GF-D8 (cell line): ENCODE measurements around the gene ZNF541.
"Not testable (repeated sequence)": the region's sequence is repeated elsewhere in the genome, so short reads cannot be mapped to it uniquely, and the experiment has no call there.

ENCODE experiments used
- DNase-seq: peaks from one replicate; lab custom pipeline; 2025; lab: John Stamatoyannopoulos, UW

ZNF541 gene

GRCh38 chr19:47600246-47601179, 27.6 kb upstream of the ZNF541 start:
- DNase-seq, result peak; percentile 94

- not testable (repeated sequence) for DNase-seq
These were observed 26.8 kb upstream of the ZNF541 start for GRCh38 chr19:47599671-47600245.

GRCh38 chr19:47598407-47599349, 25.7 kb upstream of the ZNF541 start:
- DNase-seq, result no peak

DNA sequence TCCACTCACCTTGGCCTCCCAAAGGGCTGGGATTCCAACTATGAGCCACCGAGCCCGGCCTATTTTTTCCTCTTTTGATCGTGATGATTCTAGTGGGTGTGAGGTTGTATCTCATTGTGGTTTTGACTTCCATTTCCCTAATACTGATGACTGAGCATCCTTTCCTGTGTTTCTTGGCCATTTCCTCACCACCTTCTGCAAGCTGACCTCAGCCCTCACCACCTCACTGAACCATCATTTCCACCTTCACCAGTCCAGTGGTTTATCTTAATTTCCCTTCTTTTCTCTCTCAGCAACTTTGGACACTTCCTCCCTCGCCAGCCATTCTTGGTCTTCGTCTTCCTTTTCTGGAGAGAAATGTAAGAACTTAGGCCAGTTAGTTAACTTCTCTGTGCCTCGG, 23.0 kb upstream of the ZNF541 start:
- peak; percentile 6 for DNase-seq

GRCh38 chr19:47593860-47594259, 20.9 kb upstream of the ZNF541 start:
- DNase-seq, result no peak

DNA sequence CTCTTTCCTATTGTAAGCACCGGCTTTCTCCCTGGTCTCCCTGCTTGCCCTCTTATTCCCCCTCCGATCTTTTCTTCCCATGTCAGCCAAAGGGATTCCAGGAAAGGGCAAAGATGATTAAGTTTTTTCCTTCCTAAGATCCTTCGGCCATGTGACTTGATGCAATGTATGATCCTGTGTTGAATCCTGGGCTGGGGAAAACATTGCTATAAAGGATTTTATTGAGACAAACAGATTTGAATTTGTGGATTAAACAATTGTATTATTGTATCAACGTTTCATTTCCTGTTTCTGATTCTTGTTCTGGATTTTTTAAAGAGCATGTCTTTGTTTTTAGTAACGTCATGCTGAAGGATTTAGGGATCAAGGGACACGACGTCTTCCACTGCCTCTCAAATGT, 16.9 kb upstream of the ZNF541 start:
- no peak for DNase-seq

- no peak for DNase-seq
These were observed 14.3 kb upstream of the ZNF541 start for GRCh38 chr19:47587295-47587694.

- not testable (repeated sequence) for DNase-seq
These were observed 10.2 kb upstream of the ZNF541 start for GRCh38 chr19:47583161-47583560.

DNA sequence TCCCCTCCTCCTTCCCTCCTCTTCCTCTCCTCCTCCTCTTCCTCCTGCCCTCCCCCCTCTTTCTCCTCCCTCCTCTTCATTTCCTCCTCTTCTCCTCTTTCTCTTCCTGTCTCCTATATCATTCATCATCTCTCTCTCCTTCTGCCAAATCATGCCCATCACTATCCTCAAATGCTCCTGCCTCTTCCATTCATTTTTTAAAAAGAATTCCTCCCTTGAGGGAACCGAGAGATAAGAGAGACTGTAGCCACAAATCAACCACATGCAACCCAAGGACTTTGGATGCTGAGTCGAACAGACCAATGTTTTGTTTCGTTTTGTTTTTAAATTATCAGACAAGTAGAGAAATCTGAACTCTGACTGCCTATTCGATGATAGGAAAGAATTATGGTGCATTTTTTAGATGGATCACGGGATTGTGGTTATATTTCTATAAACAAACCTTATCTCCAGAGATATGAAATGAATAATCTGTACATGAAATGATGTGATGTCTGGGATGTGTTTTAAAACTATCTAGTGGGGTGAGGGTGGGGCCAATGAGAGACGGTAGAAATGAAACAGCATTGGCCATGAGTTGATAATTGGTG, 9.5 kb upstream of the ZNF541 start:
- DNase-seq, result no peak

DNA sequence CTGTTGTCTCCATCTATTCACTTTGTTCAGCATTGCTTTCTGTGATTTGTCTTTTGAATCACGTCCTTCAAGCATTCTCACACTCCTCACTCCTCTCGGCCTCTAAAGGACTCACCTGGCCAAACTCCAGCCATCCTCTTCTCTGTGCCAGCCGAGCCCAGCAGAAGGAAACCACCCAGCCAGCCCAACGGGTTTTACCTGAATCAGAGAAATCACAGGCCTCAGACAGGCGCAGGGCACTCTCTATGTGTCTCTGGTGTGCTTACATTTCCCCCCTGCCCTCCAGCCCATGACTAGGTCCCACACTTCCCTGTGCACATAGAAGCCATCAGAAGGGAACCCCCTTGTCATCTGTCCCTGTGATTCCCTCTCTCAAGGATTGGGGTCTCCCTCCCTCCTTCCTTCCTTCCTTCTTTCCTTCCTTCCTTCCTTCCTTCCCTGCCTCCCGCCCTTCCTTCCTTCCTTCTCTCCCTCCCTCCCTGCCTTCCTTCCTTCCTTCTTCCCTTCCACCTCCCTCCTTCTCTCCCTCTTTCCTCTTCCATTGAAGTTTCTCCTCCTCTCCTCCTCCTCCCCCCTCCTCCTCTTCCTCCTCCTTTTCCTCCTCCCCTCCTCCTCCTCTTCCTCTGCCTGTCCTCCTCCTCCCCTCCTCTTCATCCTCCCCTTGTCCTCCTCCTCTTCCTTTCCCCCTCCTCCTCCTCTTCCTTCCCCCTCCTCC, 8.8 kb upstream of the ZNF541 start:
- DNase-seq, result no peak

DNA sequence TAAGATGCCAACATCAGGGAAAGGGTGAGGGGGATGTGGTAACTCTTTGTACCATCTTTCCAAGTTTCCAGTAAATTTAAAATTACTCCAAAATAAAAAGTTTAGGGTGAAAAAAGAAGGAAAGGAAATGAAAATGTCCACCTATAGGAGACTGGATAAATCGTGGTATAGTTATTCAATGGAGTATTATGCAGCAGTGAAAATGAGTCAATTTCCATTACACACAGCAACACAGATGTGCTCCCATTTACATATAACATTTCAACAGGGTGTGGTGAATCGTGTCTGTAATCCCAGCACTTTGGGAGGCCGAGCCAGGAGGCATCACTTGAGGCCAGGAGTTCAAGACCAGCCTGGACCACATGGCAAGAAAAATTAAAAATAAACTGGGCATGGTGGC, 7.4 kb upstream of the ZNF541 start:
- DNase-seq, result no peak

GRCh38 chr19:47572635-47573034, 313 bp downstream of the ZNF541 start:
- no peak for DNase-seq

- no peak for DNase-seq
These were observed 3.6 kb downstream of the ZNF541 start for GRCh38 chr19:47569331-47569730.

DNA sequence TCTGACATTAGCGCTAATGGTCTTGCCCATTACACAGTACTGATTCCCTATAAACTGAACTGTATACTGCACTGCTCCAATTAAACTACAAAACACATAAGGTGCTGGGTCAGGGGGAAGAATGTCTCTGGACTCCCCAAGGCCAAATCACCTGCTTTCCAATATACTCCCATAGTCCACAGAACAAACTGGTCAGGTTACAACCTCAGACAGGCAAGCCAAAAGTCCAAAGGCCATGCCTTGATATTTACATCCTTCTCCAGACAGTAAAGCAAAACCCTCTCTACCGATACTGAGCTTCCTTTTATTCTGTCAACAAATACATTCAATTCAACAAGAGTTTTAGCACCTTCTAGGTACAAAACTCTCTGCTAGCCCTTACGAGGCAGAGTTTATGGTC, 8.9 kb downstream of the ZNF541 start:
- DNase-seq, result no peak

- no peak for DNase-seq
These were observed 11.4 kb downstream of the ZNF541 start for GRCh38 chr19:47561440-47562057.

GRCh38 chr19:47560999-47561398, 11.9 kb downstream of the ZNF541 start:
- DNase-seq, result no peak

- no peak for DNase-seq
These were observed 22.8 kb downstream of the ZNF541 start for GRCh38 chr19:47550129-47550528.

DNA sequence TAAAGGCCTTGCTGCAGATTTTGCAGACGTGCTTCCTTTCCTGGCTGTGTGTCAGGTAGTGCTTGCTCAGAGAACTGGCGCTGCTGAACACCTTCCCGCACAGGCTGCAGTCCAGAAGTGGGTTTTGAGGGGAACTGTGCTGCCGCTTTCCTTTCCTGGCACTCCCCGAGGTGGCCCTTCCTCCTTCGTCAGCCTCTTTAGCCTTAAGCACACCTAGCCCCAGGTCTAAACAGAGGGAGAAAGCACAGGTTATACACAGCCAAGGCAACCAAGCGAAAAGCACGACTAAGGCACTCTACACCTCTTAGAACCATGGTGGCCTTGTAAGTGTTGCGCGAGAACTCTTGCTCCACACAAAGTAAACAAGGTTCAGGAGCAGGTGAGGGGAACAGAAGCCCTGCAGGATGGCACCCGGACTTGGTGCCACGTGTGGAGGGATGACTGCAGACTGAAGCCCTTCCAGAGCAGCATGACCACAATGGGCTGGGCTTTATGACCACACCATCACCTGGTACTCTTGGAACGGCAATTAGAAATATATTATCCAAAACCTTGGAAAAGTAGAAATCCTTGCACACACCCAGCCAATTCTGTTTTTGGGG, 23.6 kb downstream of the ZNF541 start:
- DNase-seq, result no peak

DNA sequence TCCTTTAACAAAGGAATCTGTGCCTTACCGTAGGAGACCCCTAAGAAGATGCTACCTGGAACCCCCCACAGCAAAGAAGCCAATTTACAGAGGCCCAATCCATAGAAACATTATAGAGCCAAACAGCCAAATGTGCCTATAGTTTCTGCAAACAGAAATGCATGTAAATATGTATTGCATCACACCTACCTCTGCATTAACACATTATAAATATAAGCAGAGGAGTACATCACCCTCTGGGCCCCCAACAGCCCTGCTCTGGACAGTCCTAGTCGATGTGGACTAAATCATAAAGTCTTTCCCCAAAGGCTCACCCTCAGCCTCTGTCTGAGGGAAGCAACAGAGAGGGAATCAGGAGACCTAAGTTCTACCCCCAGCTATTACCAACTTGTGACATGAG, 25.7 kb downstream of the ZNF541 start:
- DNase-seq, result no peak
